H1 (cell line): ENCODE data around the gene CADM2. TPM values are rescaled to one million over a fixed set of nuclear protein-coding genes. Genes with fewer than 3 reads are reported as not detected.

Experiments used
- CBX5 ChIP-seq: fragments of 300-800, 300-1000 bp; sonication (generic); IDR thresholded peaks from 2 replicates; pipeline ENCODE4 v1.7.1; 2016; ENCODE audit warnings: antibody characterized with exemption, low read length, low read depth
- CTBP2 ChIP-seq: IDR thresholded peaks from 2 replicates; pipeline ENCODE4 v1.7.0; 2011; ENCODE audit warnings: borderline replicate concordance, mild to moderate bottlenecking, moderate library complexity, mixed read lengths, low read length; ENCODE audit not compliant: insufficient read depth, insufficient read length
- NANOG ChIP-seq: IDR thresholded peaks from 2 replicates; pipeline ENCODE4 v1.6.1; 2011; ENCODE audit warnings: low read length, low read depth, mild to moderate bottlenecking, inconsistent platforms; ENCODE audit not compliant: insufficient read depth, poor library complexity, severe bottlenecking
- SRF ChIP-seq: IDR thresholded peaks from 2 replicates; pipeline ENCODE4 v1.6.1; 2011; ENCODE audit warnings: mild to moderate bottlenecking, low read depth, low read length, moderate library complexity
- polyA plus RNA-seq, 7 experiments: library from polyadenylated mRNA; depleted of rRNA in 3 of 7; stranded (reverse) in 5 of 7; unstranded in 2 of 7; fragments of >200 nt in 5 of 7; fragments of 200-250 nt in 2 of 7; gene quantifications; 1 replicate in 5 of 7; 2 replicates in 1 of 7; 4 replicates in 1 of 7; pipeline versions ENCODE4 v1.2.1 to v1.2.3, GENCODE V29; 2011 to 2013; ENCODE audit warnings: missing spikeins in 2 of 7, mixed read lengths in 2 of 7
- total RNA-seq: library from RNA; stranded (reverse); fragmentation: NEBNext Ultra II Directional; extraction: Animal tissue kit (Norgen Biotek cat#: 25700); gene quantifications from 2 replicates; pipeline ENCODE4 v1.2.1, GENCODE V29; 2021

The CADM2 gene
- total and polyA plus RNA-seq, 2 of the 8 experiments (the other 6 are each of a cell fraction or from before 2014, with no cell fraction given) = 14.9 to 20.9 TPM

DNA sequence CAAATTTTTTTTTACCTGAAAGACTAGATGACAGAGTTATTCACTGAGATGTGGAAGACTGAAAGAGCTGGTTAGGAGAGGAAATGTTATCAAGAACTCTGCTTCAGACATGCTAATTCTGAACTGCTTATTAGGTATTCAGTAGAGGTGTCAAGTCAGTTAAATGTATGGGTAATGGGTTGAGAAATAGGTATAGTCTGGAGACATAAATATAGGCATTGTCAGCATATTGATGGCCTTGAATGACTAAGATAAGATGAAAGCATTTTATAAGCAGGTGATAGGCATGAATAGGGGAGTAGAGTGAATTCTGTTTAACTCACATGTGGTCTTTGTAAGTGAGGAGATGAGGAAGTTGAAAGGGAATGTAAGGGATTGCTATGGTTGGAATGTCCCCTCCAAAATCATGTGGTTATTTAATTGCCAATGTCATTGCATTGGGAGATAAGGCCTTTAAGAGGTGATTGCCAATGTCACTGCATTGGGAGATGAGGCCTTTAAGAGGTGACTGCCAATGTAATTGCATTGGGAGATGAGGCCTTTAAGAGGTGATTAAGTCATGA lies 904.2 kb downstream of the CADM2 start (continued):
- TF ChIP-seq CTBP2 = no peak
- no peak for TF ChIP-seq SRF
- no peak for TF ChIP-seq NANOG
- TF ChIP-seq CBX5 = no peak
